ENCODE results near the gene SOX14. TPM values are rescaled to one million over a fixed set of nuclear protein-coding genes. Genes with fewer than 3 reads are reported as not detected.

Gene SOX14
- total RNA-seq, 6 experiments from 2014 or later: not detected

Other genes starting within 250 kb of the SOX14 start
- gene CLDN18, start 245.8 kb downstream of the SOX14 start, total RNA-seq (2021; fragmentation: NEBNext Ultra II Directional; extraction: Animal tissue kit (Norgen Biotek cat#: 25700)): not detected